GM19025 (cell line): ENCODE data around the gene ABHD3.
"Not testable (repeated sequence)": the region's sequence is repeated elsewhere in the genome, so short reads cannot be mapped to it uniquely, and the experiment has no call there.

Source experiments
- ATAC-seq: cut with Tn5 transposase; IDR thresholded peaks from one replicate; pipeline ENCODE4 v1.9.1; 2021; ENCODE audit warnings: mild to moderate bottlenecking, low read depth, moderate library complexity; ENCODE audit not compliant: unreplicated experiment

The ABHD3 gene

DNA sequence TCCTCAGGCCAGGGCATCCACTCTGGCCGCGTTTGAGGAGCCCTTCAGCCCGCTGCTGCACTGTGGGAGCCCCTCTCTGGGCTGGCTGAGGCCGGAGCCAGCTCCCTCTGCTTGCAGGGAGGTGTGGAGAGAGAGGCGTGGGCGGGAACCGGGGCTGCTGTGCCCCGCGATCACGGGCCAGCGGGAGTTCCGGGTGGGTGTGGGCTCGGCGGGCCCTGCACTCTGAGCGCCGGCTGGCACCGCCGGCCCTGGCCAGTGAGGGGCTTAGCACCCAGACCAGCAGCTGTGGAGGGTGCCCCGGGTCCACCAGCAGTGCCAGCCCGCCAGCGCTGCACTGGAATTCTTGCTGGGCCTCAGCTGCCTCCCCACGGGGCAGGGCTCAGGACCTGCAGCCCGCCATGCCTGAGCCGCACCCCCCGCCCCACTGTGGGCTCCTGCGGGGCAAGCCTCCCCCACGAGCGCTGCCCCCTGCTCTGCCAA is 1.9 kb upstream of the ABHD3 start:
- no peak for ATAC-seq

DNA sequence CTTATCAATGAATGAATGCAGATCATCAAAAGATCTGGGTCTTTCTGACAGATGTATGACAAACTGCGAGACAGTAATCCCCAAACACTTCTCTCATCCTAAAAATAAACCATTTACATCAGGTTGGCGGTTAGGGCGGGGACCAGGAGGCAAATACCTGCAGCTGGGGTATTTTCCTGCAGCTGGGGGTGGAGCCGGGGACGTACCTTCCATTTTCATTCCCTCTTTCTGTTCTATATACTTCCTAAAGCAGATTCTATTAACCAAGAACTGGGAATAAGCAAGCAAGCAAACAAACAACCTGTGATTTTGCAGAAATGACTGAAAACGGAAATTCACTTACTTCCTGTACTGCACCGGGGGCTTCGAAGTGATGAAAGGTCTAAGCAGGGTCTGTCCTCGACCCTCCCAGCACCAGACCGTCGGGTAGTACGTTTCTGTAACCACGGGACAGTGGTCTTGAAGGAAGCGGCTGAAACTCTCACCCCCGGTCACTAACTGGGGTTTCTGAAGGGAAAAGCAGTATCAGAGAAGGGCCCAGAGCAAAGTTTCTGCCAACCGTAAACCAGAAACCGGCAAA is 1.2 kb downstream of the ABHD3 start:
- no peak for ATAC-seq

DNA sequence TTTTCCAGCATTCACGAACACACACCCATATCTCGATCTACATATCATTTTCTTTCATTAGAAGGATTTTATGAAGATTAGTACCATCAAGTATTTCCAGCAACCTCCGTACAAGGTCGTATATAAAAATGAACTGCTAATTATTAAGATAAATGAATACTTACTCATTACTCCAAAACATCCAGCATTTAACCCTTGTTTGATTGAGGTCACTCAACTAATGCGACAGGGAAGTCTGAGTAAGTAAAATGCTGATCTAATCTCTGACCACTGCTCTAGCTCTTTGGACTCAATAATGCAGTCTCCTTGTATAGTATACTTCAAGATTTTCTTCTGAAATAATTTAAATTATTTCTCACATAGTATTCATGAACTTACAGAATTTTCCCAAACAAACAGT is 2.0 kb downstream of the ABHD3 start:
- ATAC-seq = no peak

DNA sequence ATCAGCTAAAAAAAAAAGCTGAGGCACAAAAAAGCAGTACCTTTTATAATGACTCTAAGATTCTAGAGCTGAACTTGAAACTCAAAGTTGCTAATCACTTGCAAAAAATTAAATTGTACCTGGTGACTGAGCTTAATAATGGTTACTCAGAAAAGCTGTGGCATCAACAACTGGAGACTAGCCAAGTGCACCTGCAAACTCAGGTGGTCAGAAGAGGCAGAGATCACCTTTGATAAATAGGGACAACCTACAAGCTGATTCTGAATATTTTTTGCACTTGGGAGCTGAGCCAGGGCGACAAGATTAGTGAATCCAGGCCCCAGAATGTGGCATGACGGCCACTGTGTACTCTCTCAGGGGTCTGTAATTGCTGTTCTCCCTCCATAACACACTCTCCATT is 3.0 kb downstream of the ABHD3 start:
- ATAC-seq = no peak

DNA sequence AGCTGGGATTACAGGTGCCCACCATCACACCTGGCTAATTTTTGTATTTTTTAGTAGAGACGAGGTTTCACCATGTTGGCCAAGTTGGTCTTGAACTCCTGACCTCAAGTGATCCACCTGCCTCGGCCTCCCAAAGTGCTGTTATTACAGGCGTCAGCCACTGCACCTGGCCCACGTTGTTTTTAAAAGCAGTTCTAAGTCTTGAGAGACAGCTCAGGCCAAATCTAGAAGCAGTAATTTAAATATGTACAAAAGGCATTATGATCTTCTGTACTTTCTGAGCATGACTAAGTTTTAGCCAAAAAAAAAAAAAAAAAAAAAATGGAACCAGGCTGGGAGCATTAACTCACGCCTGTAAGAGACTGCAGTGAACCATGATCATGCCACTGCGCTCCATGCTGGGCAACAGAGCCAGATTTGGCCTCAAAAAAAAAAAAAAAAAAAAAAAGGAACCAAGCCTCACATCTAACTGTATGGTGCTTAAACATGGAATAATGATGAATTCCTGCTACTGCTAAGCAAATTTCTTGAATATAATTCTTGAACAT is 4.0 kb downstream of the ABHD3 start:
- ATAC-seq = no peak

DNA sequence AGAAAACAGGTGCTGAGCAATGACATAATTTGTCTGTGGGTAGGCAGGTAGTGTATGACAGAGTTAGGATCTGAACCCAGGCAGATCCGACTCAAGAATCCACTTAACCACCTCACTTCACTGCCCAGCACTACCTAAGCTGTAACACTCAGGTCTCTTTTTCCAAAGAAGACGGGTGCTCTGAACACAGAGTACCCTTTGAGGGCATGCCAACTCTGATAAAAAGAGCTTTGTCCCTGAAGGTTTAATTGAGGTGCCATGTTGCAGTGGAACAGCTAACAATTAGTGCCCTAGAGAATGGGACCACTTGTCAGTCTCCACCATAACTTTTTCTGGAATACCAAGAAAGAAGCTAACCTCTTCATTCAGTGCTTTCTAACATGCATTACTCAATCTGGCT is 11.3 kb downstream of the ABHD3 start:
- ATAC-seq = no peak

DNA sequence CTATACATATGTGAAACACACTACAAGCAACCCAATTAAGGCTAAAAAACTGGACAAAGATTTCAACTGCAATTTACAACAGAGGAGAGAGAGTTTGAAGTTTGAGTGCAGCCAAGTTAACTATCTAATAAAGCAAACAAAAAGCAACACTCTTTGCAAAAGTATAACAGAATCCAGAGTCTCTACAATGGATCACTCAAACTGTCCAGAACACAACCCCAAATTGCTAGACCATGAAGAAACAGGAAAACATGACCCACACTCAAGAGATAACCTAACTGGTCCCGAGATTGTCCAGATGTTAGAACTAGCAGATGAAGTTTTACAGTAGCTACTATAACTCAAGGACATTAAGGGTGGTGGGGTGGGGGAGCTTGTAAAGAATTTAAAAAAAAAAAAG is 14.8 kb downstream of the ABHD3 start:
- ATAC-seq = no peak

DNA sequence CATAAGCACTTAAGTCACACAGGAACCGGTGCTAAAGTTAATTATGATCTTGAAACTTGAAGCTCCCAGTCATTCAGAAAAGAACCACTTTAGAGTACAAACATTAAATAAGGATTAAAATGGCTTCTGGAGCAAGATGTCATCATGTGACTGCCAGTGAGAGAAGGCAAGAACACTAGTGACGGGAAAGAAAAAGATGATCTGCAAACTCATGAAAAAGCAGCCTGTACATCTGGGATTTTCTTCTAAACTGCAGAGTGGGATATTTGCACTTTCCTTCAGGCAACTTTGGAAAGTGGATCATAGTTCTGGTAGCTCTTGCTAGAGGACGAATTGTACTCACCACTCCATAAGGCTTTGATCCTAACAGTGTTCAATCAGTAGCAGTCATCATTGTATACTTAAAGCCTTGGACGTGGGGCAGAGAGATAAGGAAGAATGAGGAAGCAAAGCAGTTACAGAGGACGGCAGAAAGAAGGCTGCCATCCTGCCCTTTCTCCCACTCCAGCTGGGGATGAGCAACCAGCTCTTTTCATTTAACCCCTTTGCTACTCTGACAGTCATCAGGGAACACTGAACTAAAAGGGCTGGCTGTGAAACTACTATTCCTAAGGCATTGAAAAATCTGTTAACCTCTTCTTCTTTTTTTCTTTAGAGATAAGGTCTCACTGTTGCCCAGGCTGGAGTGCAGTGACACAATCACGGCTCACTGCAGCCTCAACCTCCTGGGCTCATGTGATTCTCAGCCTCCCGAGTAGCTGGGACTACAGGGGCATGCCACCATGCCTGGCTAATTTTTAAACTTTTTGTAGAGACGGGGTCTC is 18.1 kb downstream of the ABHD3 start:
- ATAC-seq = no peak

DNA sequence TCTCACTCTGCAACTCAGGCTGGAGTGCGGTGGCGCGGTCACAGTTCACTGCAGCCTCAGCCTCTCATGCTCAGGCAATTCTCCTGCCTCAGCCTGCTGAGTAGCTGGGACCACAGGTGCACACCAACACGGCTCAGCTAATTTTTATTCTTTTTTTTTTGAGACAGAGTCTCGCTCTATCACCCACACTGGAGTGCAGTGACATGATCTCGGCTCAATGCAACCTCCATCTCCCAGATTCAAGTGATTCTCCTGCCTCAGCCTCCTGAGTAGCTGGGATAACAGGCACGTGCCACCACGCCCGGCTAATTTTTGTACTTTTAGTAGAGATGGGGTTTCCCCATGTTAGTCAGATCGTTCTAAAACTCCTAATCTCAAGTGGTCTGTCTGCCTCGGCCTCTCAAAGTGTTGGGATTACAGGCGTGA is 19.0 kb downstream of the ABHD3 start:
- ATAC-seq = peak; percentile 76

DNA sequence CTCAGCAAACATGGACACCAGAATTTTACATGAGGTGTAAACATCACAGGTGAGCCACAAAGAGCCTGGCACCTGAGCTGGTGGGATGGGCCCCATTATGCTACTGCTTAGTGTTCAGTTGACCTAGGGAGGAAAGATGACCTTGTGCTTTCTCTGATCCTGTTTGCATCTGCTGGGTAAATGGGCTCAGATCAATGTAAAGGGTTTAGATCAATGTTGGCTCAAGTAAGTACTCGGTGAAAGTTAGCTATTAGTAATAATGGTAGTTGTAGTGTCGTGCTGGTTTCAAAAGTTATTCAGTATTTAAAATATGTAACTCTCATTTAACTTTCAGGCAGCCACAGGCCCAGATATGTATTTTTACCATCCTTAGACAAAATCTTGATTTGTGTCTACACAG is 19.8 kb downstream of the ABHD3 start:
- ATAC-seq = peak; percentile 41

DNA sequence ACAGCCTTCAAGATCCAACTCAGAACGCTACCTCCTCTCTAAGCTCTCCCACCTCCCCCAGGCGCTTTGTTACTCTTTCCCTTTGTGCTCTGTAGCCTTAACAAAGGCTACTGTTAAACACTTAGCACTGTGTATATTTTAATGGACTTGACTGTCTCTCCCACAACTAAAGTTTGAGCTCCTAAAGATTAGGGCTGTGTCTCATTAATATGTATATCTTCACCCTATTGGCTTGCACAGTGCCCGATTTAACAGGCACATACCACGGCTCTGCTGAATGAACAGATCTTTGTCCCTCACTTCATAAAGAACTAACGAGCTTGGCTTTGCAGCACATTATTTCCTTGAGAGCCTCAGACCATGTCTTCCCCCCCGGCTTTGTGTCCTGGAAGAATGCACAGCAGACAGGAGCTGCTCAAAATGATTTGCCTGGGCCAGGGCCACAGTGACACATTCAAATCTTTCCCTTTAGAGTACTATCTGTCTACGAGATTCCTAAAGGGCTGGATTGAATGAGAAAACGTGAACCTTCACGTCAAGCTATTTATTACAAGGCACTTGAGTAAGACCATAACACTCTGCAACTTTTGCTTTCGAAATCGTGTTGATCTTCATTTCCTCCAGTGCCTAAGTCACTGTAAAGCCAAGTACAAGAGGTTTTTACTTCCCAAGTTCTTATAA is 22.1 kb downstream of the ABHD3 start:
- peak; percentile 44 for ATAC-seq

DNA sequence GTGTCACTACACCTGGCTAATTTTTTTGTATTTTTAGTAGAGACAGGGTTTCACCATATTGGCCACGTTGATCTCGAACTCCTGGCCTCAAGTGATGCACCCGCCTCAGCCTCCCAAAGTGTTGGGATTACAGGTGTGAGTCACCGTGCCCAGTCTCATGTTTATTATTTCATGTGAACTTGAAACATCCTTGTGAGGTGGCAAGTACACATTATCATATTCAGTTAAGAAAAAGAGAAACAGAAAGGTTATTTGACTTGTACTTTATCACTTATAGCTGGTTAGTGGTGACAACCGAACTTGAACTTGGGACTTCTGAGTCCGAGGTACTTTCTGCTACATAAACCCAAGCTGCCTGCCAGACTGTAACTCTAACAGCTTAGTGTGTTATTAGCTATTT is 24.4 kb downstream of the ABHD3 start:
- no peak for ATAC-seq

DNA sequence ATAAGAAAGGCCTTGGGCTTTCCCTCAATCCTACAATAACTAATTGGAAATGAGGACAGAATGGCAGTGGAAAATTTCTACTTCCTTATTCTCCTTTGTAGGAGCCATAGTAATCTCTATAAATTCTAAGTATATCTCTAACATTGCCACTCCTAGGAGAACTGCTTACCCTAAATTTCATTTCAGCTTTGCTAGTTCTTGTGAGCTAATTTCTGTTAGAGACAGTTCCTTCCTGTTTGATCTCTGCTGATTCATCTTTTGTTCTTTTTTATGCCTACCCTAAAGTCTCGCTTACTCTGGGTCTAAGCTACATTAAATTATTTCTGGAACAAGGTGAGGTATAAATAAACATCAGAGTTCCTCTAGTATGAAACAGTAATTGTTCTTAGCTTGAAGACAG is 25.7 kb downstream of the ABHD3 start:
- no peak for ATAC-seq

DNA sequence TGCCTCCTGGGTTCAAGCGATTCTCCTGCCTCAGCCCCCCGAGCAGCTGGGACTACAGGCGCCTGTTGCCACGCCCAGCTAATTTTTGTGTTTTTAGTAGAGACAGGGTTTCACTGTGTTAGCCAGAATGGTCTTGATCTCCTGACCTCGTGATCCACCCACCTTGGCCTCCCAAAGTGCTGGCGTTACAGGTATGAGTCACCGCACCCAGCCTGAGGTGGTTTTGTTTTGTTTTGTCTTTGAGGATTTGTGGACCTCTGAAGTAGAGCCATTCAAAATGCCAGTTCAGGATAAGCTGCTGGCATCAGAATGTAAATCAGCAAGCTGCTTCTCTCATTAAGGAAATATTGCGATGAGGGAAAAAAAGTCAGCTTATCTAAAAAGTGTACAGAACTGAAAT is 29.2 kb downstream of the ABHD3 start:
- ATAC-seq = not testable (repeated sequence)

DNA sequence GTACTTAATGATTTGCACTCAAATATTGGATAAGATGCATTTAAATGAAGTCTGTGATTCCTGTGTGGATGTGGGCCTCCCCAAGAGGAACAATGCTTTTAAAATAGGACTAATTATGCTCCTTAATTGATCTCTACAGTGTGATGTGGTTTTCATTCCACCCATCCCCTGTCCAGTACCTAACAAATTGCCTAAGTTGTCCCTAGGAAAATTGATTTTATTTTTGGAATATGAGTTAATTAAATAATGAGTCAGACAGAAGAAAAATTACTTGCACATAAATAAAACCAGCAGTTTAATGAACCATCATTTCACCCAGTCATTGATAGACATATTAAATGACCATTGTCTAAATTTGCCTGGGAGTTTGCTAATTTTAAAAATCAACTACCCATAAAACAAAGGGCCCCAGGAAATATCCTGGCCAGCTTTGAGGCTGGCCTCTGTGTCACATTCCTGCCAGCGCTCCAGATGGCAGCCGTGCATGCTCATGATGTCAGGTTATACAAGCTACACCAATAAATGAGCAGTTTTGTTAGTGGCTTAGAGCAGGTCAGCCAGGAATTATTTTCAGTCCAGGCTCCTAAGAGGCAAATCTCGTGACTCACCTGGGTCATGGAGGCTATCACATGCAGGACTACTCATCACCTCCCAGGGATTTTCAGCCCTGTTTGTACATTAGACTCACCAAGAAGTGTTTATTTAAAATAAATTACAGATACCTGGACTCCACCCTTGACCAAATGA is 31.9 kb downstream of the ABHD3 start:
- ATAC-seq = no peak

DNA sequence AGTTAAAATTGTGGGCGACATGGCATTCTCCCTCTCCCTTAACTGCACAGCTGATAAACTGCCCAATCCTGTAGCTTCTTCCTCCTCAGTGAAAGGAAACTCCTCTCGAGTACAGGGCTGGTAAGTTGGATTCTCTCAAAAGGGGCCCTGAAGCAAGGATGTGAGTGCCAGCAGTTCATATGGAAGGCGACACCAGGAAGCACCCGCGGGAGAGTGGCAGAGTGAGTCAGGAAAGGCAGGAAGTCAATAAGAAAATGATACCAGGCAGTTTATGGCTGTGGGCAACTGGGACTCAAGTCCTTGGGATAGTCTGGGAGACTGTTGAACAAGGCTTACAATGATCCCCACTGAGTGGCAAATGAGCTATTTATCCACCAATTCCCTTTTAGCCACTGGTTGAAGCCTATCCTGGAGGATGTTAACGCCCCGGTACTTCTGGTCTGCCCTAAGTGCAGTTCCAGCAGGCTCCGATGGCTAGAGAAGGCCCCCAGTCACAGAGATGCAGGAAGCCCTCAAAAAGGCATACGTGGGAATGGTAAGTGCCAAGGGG is 34.8 kb downstream of the ABHD3 start:
- no peak for ATAC-seq

DNA sequence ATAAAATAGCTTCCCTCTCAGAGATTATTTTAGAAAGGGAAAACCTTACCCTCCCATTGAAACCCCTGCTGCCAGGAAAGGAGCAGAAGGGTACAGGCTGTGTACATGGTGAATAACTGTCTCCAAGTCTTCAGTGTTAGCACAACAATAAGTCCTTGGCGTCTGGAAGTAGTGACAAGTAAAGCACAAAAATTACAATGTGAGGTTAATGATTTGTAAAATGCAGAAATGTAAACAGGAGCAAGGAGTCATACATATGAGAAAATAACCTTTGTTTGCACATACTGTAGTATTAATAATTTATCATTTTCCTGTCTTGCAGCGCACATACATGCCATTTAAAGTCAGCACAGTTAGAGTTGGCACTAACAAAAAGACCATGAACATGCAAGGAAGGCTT is 40.5 kb downstream of the ABHD3 start:
- ATAC-seq = no peak

DNA sequence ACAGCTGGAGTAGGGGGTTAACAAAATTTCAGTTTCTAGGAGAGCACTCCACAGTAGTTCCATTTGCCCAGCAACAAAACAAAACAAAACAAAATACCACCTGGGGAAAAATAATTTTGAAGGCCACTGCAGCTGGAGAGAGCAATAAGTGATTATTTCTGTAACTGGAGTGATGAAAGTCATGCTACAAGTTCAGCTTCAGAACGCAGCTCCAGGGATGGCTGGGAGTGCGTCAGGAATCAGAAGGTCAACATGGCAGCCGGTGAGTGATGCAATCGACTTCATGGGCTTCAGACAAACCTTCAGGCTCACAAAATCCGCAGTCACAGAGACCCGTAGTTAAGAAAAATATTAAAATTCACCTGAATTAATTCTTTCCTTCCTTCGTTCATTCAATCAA is 41.0 kb downstream of the ABHD3 start:
- no peak for ATAC-seq

DNA sequence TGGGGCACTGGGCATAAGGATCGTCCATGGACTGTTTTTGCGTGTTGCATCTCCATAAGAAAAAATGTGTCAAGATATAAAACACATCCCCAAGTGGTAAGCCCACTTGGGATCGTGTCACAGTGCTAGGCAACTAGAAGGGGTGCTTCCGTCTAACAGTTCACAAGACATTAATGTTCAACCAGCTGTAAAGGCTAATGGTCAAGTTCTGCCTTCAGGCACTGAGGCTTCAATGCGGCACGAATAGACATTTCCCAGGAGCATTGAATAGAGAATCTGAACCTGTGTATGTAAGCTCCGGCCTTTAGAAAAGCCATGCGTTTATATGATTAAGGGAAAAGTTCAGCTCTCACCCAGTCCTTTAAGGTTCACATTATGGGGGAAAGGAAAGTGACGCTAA is 42.0 kb downstream of the ABHD3 start:
- no peak for ATAC-seq

DNA sequence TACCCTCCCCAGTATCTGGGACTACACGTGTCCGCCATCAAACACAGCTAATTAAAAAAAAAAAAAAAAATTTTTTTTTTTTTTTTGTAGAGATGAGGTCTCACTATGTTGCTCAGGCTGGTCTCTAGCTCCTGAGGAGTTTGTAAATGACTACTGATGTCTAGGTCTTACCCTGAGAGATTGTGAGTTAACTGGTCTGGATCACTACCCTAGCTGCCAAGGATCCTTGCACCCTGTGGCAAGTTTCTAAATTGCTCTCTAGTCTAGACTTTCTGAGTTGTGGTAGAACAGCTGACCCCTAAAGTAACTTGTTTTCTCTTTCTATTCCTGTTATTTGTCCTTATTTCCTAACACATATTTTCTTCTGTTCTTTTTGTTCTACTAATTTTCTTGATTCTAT is 44.5 kb downstream of the ABHD3 start:
- ATAC-seq = no peak
